Transverse colon (tissue), 3 donors: Measurements from ENCODE around the gene SASH1.

Experiments used
- EP300 ChIP-seq: sonication (generic); formaldehyde crosslinking; IDR thresholded peaks from one replicate; pipeline ENCODE4 v1.6.1; 2017; ENCODE audit warnings: antibody characterized with exemption, low read depth
- POLR2A ChIP-seq: fragments of 450-650 bp; IDR thresholded peaks from one replicate; pipeline ENCODE4 v1.6.1; 2016; ENCODE audit warnings: antibody characterized with exemption, mild to moderate bottlenecking, moderate library complexity
- TF ChIP-seq, protein P1 (sequence below), 5 experiments: fragments of 200-600 bp in 3 of 5; fragments of 450-650 bp in 2 of 5; sonication (generic) in 3 of 5; IDR thresholded peaks; 1 replicate in 2 of 5; 2 replicates in 3 of 5; pipeline ENCODE4 v1.5.1; 2016 to 2017; ENCODE audit warnings: antibody characterized with exemption in 5 of 5, inconsistent platforms in 3 of 5, mild to moderate bottlenecking in 2 of 5, moderate library complexity in 1 of 5

DNA sequence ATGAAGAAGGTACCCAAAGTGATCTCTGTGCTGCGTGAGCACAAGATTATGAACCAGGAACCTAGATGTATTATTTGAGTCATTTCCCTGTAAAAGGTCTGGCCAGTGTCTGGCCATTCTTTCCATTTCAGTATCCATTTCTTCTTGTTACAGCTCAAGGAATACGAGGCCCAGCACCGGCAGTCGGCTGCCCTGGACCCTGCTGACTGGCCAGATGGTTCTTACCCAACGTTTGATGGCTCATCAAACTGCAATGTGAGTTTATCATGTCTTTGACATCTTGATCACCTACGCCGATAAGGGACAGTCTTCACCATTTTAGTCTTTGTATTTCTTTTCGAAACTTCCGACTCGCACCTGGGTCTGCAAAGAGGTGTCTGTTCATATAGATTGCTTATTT, 144.8 kb downstream of the SASH1 start:
- TF ChIP-seq POLR2A: no peak
- TF ChIP-seq, protein P1, sequence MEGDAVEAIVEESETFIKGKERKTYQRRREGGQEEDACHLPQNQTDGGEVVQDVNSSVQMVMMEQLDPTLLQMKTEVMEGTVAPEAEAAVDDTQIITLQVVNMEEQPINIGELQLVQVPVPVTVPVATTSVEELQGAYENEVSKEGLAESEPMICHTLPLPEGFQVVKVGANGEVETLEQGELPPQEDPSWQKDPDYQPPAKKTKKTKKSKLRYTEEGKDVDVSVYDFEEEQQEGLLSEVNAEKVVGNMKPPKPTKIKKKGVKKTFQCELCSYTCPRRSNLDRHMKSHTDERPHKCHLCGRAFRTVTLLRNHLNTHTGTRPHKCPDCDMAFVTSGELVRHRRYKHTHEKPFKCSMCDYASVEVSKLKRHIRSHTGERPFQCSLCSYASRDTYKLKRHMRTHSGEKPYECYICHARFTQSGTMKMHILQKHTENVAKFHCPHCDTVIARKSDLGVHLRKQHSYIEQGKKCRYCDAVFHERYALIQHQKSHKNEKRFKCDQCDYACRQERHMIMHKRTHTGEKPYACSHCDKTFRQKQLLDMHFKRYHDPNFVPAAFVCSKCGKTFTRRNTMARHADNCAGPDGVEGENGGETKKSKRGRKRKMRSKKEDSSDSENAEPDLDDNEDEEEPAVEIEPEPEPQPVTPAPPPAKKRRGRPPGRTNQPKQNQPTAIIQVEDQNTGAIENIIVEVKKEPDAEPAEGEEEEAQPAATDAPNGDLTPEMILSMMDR (IDR thresholded peaks at IDR 0.05): no peak
- TF ChIP-seq EP300: no peak
